ENCODE results near the gene PTPRE.
"Not testable (repeated sequence)": the region's sequence is repeated elsewhere in the genome, so short reads cannot be mapped to it uniquely, and the experiment has no call there.

PTPRE gene

DNA sequence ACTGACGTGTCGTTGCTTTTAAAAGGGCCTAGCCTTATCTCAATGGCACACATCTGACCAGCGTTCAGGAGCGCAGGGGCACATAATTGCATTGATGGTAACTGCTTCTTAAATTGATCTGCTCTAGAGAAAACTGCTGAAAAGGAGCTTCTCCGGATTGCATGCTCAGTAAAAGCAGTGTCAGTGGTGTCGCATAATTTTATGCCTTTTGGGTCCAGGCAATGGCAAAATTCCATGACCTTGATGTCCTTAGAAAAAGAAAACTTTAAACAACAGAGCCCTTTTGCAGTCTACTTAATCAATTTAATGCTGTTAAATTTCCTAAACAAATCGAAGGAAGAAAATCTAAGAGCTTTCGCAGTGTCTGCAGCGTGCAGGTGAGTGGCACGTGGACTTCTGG is 75.7 kb downstream of the PTPRE start:
- peaks cover 3 to 9% of the 10 kb centered on the region in 2 donors for H3K9me3 ChIP-seq (ENCODE audit: control insufficient read depth in 2 of 2, low read length in 2 of 2)
- H3K27ac ChIP-seq (ENCODE audit: low read length), result no peak overlapping the region
- H3K9ac ChIP-seq (ENCODE audit: low read length in 2 of 2), result no peak overlapping the region
- H3K4me3 ChIP-seq (ENCODE audit: low read length in 2 of 2), result no peak overlapping the region
- H3K4me1 ChIP-seq (ENCODE audit: control insufficient read depth, insufficient read depth, low read length), result peaks cover 4% of the 10 kb centered on the region
- H3K36me3 ChIP-seq (ENCODE audit: control insufficient read depth in 2 of 2, insufficient read depth in 2 of 2, low read length in 2 of 2), result no peaks in the 10 kb centered on the region
- H3K27me3 ChIP-seq (ENCODE audit: control insufficient read depth in 1 of 2, insufficient read depth in 2 of 2, low read length in 2 of 2), result no peaks in the 10 kb centered on the region

DNA sequence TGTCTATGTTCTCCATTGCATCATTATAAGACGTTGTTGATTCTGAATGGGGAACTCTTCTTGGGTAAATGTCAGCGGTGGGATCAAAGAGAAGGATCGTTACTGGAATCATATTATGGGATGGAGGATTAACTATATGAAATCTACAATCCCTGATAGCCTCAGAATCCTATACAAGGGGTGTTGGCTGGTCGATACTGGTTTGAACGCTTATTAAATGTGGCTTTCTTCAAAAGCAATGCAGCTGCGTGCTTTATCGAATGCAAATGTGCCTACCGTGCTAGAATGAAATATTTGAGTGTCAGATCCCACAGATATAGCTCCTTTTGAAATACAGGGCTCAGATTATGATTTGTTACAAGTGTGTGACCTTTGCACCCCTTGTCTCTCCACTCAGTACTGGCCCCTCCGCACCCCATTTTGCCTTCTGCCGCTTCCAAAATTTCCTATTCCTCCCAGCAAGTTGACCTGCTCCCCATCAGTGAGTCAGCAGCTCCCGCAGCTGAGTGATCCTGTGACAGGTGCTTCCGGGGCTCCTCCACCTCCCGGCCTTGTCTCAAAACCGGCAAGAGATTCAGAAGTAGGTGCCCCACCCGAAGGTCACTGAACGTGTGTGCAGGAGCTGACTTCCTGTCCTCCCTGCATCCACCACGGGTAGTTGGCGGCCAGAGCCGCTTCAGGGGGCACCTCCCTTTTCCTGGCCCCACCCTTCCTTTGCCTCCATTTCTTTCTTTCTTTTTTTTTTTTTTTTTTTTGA is 76.6 kb downstream of the PTPRE start:
- no peaks in the 10 kb centered on the region for H3K4me1 ChIP-seq (ENCODE audit: control insufficient read depth, insufficient read depth, low read length)
- no peaks in the 10 kb centered on the region for H3K36me3 ChIP-seq (ENCODE audit: control insufficient read depth in 2 of 2, insufficient read depth in 2 of 2, low read length in 2 of 2)
- no peaks in the 10 kb centered on the region for H3K27me3 ChIP-seq (ENCODE audit: control insufficient read depth in 1 of 2, insufficient read depth in 2 of 2, low read length in 2 of 2)
- no peak overlapping the region for H3K4me3 ChIP-seq (ENCODE audit: low read length in 2 of 2)
- no peak overlapping the region for H3K9ac ChIP-seq (ENCODE audit: low read length in 2 of 2)
- H3K9me3 ChIP-seq (ENCODE audit: control insufficient read depth in 2 of 2, low read length in 2 of 2), result peaks cover 3 to 9% of the 10 kb centered on the region in 2 donors
- no peak overlapping the region for H3K27ac ChIP-seq (ENCODE audit: low read length)

DNA sequence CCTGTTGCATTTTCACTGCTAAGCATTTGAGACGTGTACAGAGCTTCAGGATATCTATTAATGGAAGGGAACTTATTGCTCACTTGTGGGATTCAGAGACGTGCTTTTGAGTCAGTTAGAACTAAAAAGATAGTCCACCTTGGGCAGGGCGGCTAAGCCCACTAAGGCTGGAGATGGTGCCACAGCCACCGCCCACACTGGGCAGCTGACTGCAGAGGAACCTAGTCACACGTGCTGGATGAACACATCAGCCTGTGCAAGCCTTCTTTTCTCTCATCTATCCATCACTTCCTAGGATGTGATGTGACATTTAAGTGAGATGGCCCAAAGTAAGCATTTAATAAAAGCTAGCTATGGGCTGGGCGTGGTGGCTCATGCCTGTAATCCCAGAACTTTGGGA is 78.0 kb downstream of the PTPRE start:
- H3K36me3 ChIP-seq (ENCODE audit: control insufficient read depth in 2 of 2, insufficient read depth in 2 of 2, low read length in 2 of 2), result no peaks in the 10 kb centered on the region
- H3K4me1 ChIP-seq (ENCODE audit: control insufficient read depth, insufficient read depth, low read length), result no peaks in the 10 kb centered on the region
- H3K27me3 ChIP-seq (ENCODE audit: control insufficient read depth in 1 of 2, insufficient read depth in 2 of 2, low read length in 2 of 2), result no peaks in the 10 kb centered on the region
- no peak overlapping the region for H3K27ac ChIP-seq (ENCODE audit: low read length)
- H3K9me3 ChIP-seq (ENCODE audit: control insufficient read depth in 2 of 2, low read length in 2 of 2), result peaks cover 3 to 5% of the 10 kb centered on the region in 2 donors
- H3K4me3 ChIP-seq (ENCODE audit: low read length in 2 of 2), result no peak overlapping the region
- H3K9ac ChIP-seq (ENCODE audit: low read length in 2 of 2), result no peak overlapping the region

DNA sequence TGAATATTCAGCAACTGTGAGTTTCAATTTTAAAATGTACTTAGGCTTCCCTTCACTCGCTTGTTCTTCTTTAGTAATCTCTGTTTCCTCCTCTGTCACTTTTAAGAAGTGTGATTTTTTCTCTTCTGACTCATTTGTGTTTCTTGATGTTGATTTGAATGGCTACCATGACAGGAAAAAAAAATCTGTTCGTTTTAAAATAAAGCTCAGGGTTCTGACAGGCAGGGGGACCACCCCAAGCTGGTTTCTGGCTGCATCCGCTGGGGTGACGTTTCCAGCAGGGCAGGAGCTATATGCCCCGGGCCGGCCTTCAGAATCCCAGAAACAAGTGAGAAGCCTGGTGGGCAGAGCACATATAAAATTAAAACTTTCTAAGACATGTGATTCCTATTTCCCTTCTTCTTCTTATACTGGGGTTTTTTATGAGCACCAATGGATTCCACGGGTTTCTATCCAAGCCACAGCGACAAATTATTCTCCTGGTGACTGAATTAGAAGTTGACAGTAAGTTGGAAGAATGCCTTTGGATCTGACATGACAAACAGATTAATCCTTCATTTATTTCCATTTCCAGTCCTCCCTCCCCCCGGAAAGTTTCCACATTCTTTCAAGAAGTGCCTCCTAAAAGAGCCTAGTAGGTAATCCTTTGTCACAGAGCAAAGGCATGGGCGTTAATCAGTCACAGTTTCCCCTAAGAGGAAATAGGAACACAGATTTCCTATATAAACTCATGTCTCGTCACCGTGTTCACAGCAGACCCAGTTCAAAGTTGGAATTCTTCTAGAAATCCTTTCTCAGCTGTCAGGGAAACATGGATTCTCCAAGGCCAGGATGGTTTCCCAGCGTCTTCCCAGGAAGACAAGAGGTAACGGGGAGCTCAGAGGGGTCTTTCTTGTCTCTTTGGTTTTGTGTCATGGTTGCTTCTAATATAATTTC is 79.9 kb downstream of the PTPRE start:
- H3K27me3 ChIP-seq (ENCODE audit: control insufficient read depth in 1 of 2, insufficient read depth in 2 of 2, low read length in 2 of 2), result peaks cover 0 to under 1% of the 10 kb centered on the region in 2 donors
- H3K36me3 ChIP-seq (ENCODE audit: control insufficient read depth in 2 of 2, insufficient read depth in 2 of 2, low read length in 2 of 2), result no peaks in the 10 kb centered on the region
- H3K4me1 ChIP-seq (ENCODE audit: control insufficient read depth, insufficient read depth, low read length), result no peaks in the 10 kb centered on the region
- H3K4me3 ChIP-seq (ENCODE audit: low read length in 2 of 2), result no peak overlapping the region
- H3K27ac ChIP-seq (ENCODE audit: low read length), result peak overlapping the region; percentile 11
- no peak overlapping the region for H3K9ac ChIP-seq (ENCODE audit: low read length in 2 of 2)
- no peaks in the 10 kb centered on the region for H3K9me3 ChIP-seq (ENCODE audit: control insufficient read depth in 2 of 2, low read length in 2 of 2)

GRCh38 chr10:127987467-127988380 is 80.8 kb downstream of the PTPRE start:
- Histone ChIP-seq H3K4me1 (ENCODE audit: control insufficient read depth, insufficient read depth, low read length) (no peaks in the 10 kb centered on the region), H3K4me3 (ENCODE audit: low read length in 2 of 2) (no peak overlapping the region), H3K9me3 (ENCODE audit: control insufficient read depth in 2 of 2, low read length in 2 of 2) (no peaks in the 10 kb centered on the region), H3K27me3 (ENCODE audit: control insufficient read depth in 1 of 2, insufficient read depth in 2 of 2, low read length in 2 of 2) (peaks cover 0 to 2% of the 10 kb centered on the region in 2 donors), H3K9ac (ENCODE audit: low read length in 2 of 2) (no peak overlapping the region), H3K27ac (ENCODE audit: low read length) (no peak overlapping the region), H3K36me3 (ENCODE audit: control insufficient read depth in 2 of 2, insufficient read depth in 2 of 2, low read length in 2 of 2) (no peaks in the 10 kb centered on the region)

DNA sequence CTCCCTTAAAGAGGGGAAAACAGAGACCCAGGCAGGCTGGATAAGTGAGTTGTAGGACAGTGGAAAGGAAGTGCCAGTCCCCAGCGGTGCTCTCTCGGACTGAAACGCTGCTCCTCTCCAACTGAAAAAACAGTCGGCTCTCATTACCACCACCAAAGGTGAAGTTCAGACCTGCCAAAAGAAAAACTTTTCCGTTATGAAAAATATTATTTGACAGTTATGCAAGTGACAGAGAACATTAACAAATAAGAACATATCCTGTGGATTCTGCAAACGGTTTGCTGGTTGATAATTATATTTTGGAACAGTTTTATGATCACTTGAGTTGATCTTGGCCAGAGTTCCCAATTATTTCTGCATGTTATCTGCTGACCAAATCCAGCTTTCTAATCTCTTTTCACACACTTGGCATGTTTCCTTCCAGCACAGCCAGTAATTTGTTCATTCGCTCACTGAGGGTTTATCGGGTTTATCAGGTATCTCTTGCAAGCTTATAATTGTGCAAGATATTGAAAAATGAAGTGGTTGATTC is 82.6 kb downstream of the PTPRE start:
- H3K36me3 ChIP-seq (ENCODE audit: control insufficient read depth in 2 of 2, insufficient read depth in 2 of 2, low read length in 2 of 2), result no peaks in the 10 kb centered on the region
- H3K27me3 ChIP-seq (ENCODE audit: control insufficient read depth in 1 of 2, insufficient read depth in 2 of 2, low read length in 2 of 2), result peaks cover 0 to 2% of the 10 kb centered on the region in 2 donors
- no peaks in the 10 kb centered on the region for H3K9me3 ChIP-seq (ENCODE audit: control insufficient read depth in 2 of 2, low read length in 2 of 2)
- H3K4me1 ChIP-seq (ENCODE audit: control insufficient read depth, insufficient read depth, low read length), result no peaks in the 10 kb centered on the region
- no peak overlapping the region for H3K9ac ChIP-seq (ENCODE audit: low read length in 2 of 2)
- no peak overlapping the region for H3K27ac ChIP-seq (ENCODE audit: low read length)
- H3K4me3 ChIP-seq (ENCODE audit: low read length in 2 of 2), result no peak overlapping the region

DNA sequence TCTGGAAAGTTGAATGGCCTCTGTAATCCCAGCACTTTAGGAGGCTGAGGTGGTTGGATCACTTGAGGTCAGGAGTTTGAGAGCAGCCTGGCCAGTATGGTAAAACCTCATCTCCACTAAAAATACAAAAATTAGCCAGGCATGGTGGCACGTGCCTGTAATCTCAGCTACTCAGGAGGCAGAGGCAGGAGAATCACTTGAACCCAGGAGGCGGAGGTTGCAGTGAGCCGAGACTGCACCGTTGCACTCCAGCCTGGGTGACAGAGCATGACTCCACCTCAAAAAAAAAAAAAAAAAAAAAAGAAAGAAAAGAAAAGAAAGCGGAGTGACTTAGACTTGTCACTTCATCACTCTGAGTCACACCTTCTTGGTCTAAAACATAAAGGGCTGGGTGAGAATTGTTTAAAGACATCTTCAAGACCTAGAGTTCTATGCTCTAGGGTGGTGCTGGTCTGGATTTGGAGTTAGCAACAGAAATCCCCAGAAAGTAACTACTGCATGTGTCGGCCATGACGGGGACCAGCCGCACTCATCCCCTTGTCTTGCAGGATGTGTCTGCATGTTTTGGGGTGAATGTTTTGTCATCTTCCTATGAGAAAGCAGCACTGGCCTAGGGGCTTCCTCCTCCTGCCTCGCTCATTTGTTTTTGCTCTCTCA is 83.4 kb downstream of the PTPRE start:
- H3K27me3 ChIP-seq (ENCODE audit: control insufficient read depth in 1 of 2, insufficient read depth in 2 of 2, low read length in 2 of 2); H3K4me3 ChIP-seq (ENCODE audit: low read length in 2 of 2); H3K9me3 ChIP-seq (ENCODE audit: control insufficient read depth in 2 of 2, low read length in 2 of 2); H3K9ac ChIP-seq (ENCODE audit: low read length in 2 of 2); H3K36me3 ChIP-seq (ENCODE audit: control insufficient read depth in 2 of 2, insufficient read depth in 2 of 2, low read length in 2 of 2); H3K4me1 ChIP-seq (ENCODE audit: control insufficient read depth, insufficient read depth, low read length); H3K27ac ChIP-seq (ENCODE audit: low read length): not testable (repeated sequence)

- H3K9me3 ChIP-seq (ENCODE audit: control insufficient read depth in 2 of 2, low read length in 2 of 2), result no peaks in the 10 kb centered on the region
- H3K27me3 ChIP-seq (ENCODE audit: control insufficient read depth in 1 of 2, insufficient read depth in 2 of 2, low read length in 2 of 2), result peaks cover 0 to 3% of the 10 kb centered on the region in 2 donors
- H3K4me3 ChIP-seq (ENCODE audit: low read length in 2 of 2), result no peak overlapping the region
- H3K36me3 ChIP-seq (ENCODE audit: control insufficient read depth in 2 of 2, insufficient read depth in 2 of 2, low read length in 2 of 2), result no peaks in the 10 kb centered on the region
- H3K9ac ChIP-seq (ENCODE audit: low read length in 2 of 2), result no peak overlapping the region
- no peaks in the 10 kb centered on the region for H3K4me1 ChIP-seq (ENCODE audit: control insufficient read depth, insufficient read depth, low read length)
- no peak overlapping the region for H3K27ac ChIP-seq (ENCODE audit: low read length)
Measured at GRCh38 chr10:127990846-127991542, 84.1 kb downstream of the PTPRE start.

DNA sequence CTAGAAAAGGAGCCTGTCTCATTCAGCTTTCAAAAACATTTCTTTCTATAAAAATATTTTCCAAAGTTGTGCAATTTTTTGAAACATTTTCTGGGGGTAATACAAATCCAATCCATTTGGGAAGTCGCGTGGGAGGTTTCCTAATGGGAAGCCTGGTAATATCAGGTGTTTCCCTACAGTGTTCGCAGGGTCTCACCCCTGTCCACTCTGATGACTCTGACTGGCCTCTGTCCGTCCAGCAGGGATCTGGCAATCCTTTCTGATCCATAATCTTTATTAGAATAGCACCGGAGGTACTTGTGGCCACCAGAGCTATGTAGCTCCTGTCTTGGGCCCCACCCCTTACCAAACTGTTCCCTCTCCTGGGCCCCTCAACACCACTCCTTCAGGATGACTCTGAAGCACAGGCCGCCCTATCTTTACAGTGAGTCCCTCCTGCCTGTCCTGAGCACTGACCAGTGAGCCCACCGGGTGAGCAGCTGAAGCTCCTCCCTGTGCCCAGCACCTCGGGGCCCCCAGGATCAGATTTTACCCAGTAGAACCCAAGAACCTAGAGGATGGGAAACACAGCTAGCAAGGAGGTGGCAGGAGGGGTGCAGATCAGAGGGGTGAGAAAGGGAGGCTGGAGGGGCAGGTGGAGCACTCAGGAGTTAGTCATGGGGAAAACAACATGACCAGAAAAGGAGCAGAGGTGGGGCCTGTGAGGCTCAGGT is 84.8 kb downstream of the PTPRE start:
- Histone ChIP-seq H3K4me1 (ENCODE audit: control insufficient read depth, insufficient read depth, low read length) (no peaks in the 10 kb centered on the region), H3K4me3 (ENCODE audit: low read length in 2 of 2) (no peak overlapping the region), H3K9me3 (ENCODE audit: control insufficient read depth in 2 of 2, low read length in 2 of 2) (no peaks in the 10 kb centered on the region), H3K27me3 (ENCODE audit: control insufficient read depth in 1 of 2, insufficient read depth in 2 of 2, low read length in 2 of 2) (peaks cover 0 to 6% of the 10 kb centered on the region in 2 donors), H3K36me3 (ENCODE audit: control insufficient read depth in 2 of 2, insufficient read depth in 2 of 2, low read length in 2 of 2) (no peaks in the 10 kb centered on the region), H3K27ac (ENCODE audit: low read length) (no peak overlapping the region), H3K9ac (ENCODE audit: low read length in 2 of 2) (no peak overlapping the region)

Data from stomach smooth muscle (tissue), 2 donors.